ENCODE measurements around the gene JPH4. TPM values are rescaled to one million over a fixed set of nuclear protein-coding genes. Genes with fewer than 3 reads are reported as not detected.

Gene JPH4
- total RNA-seq, 1 donor from 2014 or later, result 3.2 TPM

- H3K27ac Mint-ChIP-seq, result peak overlapping the region; percentile 47
- H3K27me3 Mint-ChIP-seq (ENCODE audit: insufficient read depth, low read depth), result peaks cover 2% of the 10 kb centered on the region
- H4K20me1 ChIP-seq (ENCODE audit: low read depth), result peaks cover 15% of the 10 kb centered on the region
- H3K4me3 Mint-ChIP-seq, result no peak overlapping the region
- no peaks in the 10 kb centered on the region for H3K27me3 ChIP-seq
- no peaks in the 10 kb centered on the region for H3K36me3 ChIP-seq
- H3K27ac ChIP-seq, result peak overlapping the region; percentile 23
- TF ChIP-seq EZH2 (IDR thresholded peaks at IDR 0.05) (no peak), CTCF (IDR thresholded peaks at IDR 0.05) (no peak), EZH2phosphoT487 (IDR thresholded peaks at IDR 0.05) (no peak)
- H3K4me2 ChIP-seq, result peak overlapping the region; percentile 81
- peaks cover 39% of the 10 kb centered on the region for H3F3A ChIP-seq (ENCODE audit: low read depth)
- H3K9me3 ChIP-seq (ENCODE audit: low read depth), result no peaks in the 10 kb centered on the region
- peak overlapping the region; percentile 78 for H2AFZ ChIP-seq (replicated peaks)
- peak; percentile 64 for DNase-seq (ENCODE audit: low spot score)
- peaks cover 40% of the 10 kb centered on the region for H3K4me1 ChIP-seq
- peaks cover 28% of the 10 kb centered on the region for H3K79me2 ChIP-seq (ENCODE audit: low read depth)
- no peaks in the 10 kb centered on the region for H3K9me3 Mint-ChIP-seq
- no peaks in the 10 kb centered on the region for H3K36me3 Mint-ChIP-seq
- H3K4me1 Mint-ChIP-seq, result peaks cover 11% of the 10 kb centered on the region
- peak overlapping the region; percentile 80 for H3K4me3 ChIP-seq
- H3K9ac ChIP-seq, result peak overlapping the region; percentile 18
These were observed 27.8 kb downstream of the JPH4 start for GRCh38 chr14:23550812-23551265.

GRCh38 chr14:23550131-23550811 lies 28.3 kb downstream of the JPH4 start:
- H3K9ac ChIP-seq, result no peak overlapping the region

GRCh38 chr14:23548351-23549318 lies 30.0 kb downstream of the JPH4 start:
- peak; percentile 37 for DNase-seq (ENCODE audit: low spot score)
- Mint-ChIP-seq H3K27ac (no peak overlapping the region), H3K4me3 (no peak overlapping the region), H3K36me3 (no peaks in the 10 kb centered on the region), H3K9me3 (no peaks in the 10 kb centered on the region), H3K27me3 (ENCODE audit: insufficient read depth, low read depth) (peaks cover 2% of the 10 kb centered on the region), H3K4me1 (peaks cover 9% of the 10 kb centered on the region)
- no peaks in the 10 kb centered on the region for H3K27me3 ChIP-seq
- H3K9ac ChIP-seq, result no peak overlapping the region
- no peaks in the 10 kb centered on the region for H3K36me3 ChIP-seq
- H4K20me1 ChIP-seq (ENCODE audit: low read depth), result peaks cover 20% of the 10 kb centered on the region
- H3K4me3 ChIP-seq, result no peak overlapping the region
- no peak overlapping the region for H3K27ac ChIP-seq
- peaks cover 42% of the 10 kb centered on the region for H3F3A ChIP-seq (ENCODE audit: low read depth)
- H3K4me2 ChIP-seq, result peak overlapping the region; percentile 81
- H3K4me1 ChIP-seq, result peaks cover 58% of the 10 kb centered on the region
- no peak overlapping the region for H2AFZ ChIP-seq (replicated peaks)
- TF ChIP-seq EZH2 (IDR thresholded peaks at IDR 0.05), result no peak
- no peak for TF ChIP-seq EZH2phosphoT487 (IDR thresholded peaks at IDR 0.05)
- no peak for TF ChIP-seq CTCF (IDR thresholded peaks at IDR 0.05)
- peaks cover 30% of the 10 kb centered on the region for H3K79me2 ChIP-seq (ENCODE audit: low read depth)
- no peaks in the 10 kb centered on the region for H3K9me3 ChIP-seq (ENCODE audit: low read depth)

More at GRCh38 chr14:23550131-23550811, 28.3 kb downstream of the JPH4 start:
- H3K27me3 ChIP-seq, result no peaks in the 10 kb centered on the region
- no peaks in the 10 kb centered on the region for H3K9me3 ChIP-seq (ENCODE audit: low read depth)
- H3F3A ChIP-seq (ENCODE audit: low read depth), result peaks cover 39% of the 10 kb centered on the region
- H3K27ac ChIP-seq, result no peak overlapping the region
- Mint-ChIP-seq H3K27me3 (ENCODE audit: insufficient read depth, low read depth) (peaks cover 2% of the 10 kb centered on the region), H3K4me3 (no peak overlapping the region), H3K27ac (no peak overlapping the region), H3K4me1 (peaks cover 14% of the 10 kb centered on the region), H3K36me3 (no peaks in the 10 kb centered on the region), H3K9me3 (no peaks in the 10 kb centered on the region)
- H3K36me3 ChIP-seq, result no peaks in the 10 kb centered on the region
- H3K79me2 ChIP-seq (ENCODE audit: low read depth), result peaks cover 28% of the 10 kb centered on the region
- H3K4me3 ChIP-seq, result peak overlapping the region; percentile 80
- DNase-seq (ENCODE audit: low spot score), result peak; percentile 22
- peaks cover 15% of the 10 kb centered on the region for H4K20me1 ChIP-seq (ENCODE audit: low read depth)
- H2AFZ ChIP-seq (replicated peaks), result peak overlapping the region; percentile 78
- TF ChIP-seq CTCF (IDR thresholded peaks at IDR 0.05) (no peak), EZH2phosphoT487 (IDR thresholded peaks at IDR 0.05) (no peak), EZH2 (IDR thresholded peaks at IDR 0.05) (no peak)
- peaks cover 46% of the 10 kb centered on the region for H3K4me1 ChIP-seq
- H3K4me2 ChIP-seq, result peak overlapping the region; percentile 81
